Adipose tissue (tissue), 3 donors: Measurements from ENCODE around the gene OR4D9. TPM values are rescaled to one million over a fixed set of nuclear protein-coding genes. Genes with fewer than 3 reads are reported as not detected.

ENCODE experiments used
- polyA plus RNA-seq, 3 donors: library from polyadenylated mRNA; stranded (reverse); fragments of 200-250 nt; gene quantifications; one replicate each; pipeline ENCODE4 v1.2.3, GENCODE V29; 2013
- donor health status: healthy with polysubstance abuse.
- donor health status: Bipolar disorder and iron deficiency.
- donor health status: healthy.

The OR4D9 gene
- polyA plus RNA-seq, 3 donors, result under 0.01 TPM; not detected in 2

Other genes starting within 250 kb of the OR4D9 start
- gene OR5AN1, start 152.6 kb upstream of the OR4D9 start, polyA plus RNA-seq, result not detected
- under 1 TPM in 1 of 3 donors, not detected in 2; under 0.01 TPM for gene OR5A2, start 85.1 kb upstream of the OR4D9 start, polyA plus RNA-seq
- gene OR5A1, start 75.1 kb upstream of the OR4D9 start, polyA plus RNA-seq, result not detected
- not detected for gene OR4D6, start 54.6 kb upstream of the OR4D9 start, polyA plus RNA-seq
- gene OR4D10, start 38.2 kb upstream of the OR4D9 start, polyA plus RNA-seq, result not detected
- gene OR4D11, start 8.0 kb upstream of the OR4D9 start, polyA plus RNA-seq, result not detected
- 10 to 100 TPM; 17.0 to 27.8 (median 18.9) TPM for gene OSBP, start 104.2 kb downstream of the OR4D9 start, polyA plus RNA-seq
- 10 to 100 TPM in 2 of 3 donors, 1 to 10 TPM in 1; 6.5 to 16.8 (median 14.4) TPM for gene PATL1, start 157.5 kb downstream of the OR4D9 start, polyA plus RNA-seq
- gene OR10V1, start 202.3 kb downstream of the OR4D9 start, polyA plus RNA-seq, result not detected
- 10 to 100 TPM; 10.0 to 11.7 (median 11.4) TPM for gene STX3, start 243.8 kb downstream of the OR4D9 start, polyA plus RNA-seq